Duodenal mucosa (tissue), 2 donors: Measurements from ENCODE around the gene DEFB132.
A peak's percentile ranks its signal among the peaks of the same experiment; 100 is the strongest.

Experiments
- H3K27ac ChIP-seq: one replicate; pipeline ENCODE4 v1.7.0; 2013; ENCODE audit warnings: low read depth, low read length
- H3K27me3 ChIP-seq, 2 donors: one replicate each; pipeline ENCODE4 v1.7.0; 2013; ENCODE audit warnings: low read length in 2 of 2, control low read depth in 1 of 2; ENCODE audit not compliant: insufficient read depth in 2 of 2, control insufficient read depth in 1 of 2
- H3K36me3 ChIP-seq, 2 donors: one replicate each; pipeline ENCODE4 v1.7.0; 2013; ENCODE audit warnings: low read length in 2 of 2, control low read depth in 1 of 2; ENCODE audit not compliant: insufficient read depth in 2 of 2, control insufficient read depth in 1 of 2
- H3K4me1 ChIP-seq, 2 donors: one replicate each; pipeline ENCODE4 v1.7.0; 2013; ENCODE audit warnings: low read length in 2 of 2, control low read depth in 1 of 2; ENCODE audit not compliant: insufficient read depth in 2 of 2, control insufficient read depth in 1 of 2
- H3K4me3 ChIP-seq, 2 donors: one replicate each; pipeline ENCODE4 v1.7.0; 2013; ENCODE audit warnings: low read length in 2 of 2, low read depth in 1 of 2
- H3K9ac ChIP-seq, 2 donors: one replicate each; pipeline ENCODE4 v1.7.0; 2013; ENCODE audit warnings: low read length in 2 of 2, low read depth in 1 of 2
- H3K9me3 ChIP-seq, 2 donors: one replicate each; pipeline ENCODE4 v1.7.0; 2013; ENCODE audit warnings: low read length in 2 of 2, control low read depth in 1 of 2; ENCODE audit not compliant: control insufficient read depth in 1 of 2

Gene DEFB132

DNA sequence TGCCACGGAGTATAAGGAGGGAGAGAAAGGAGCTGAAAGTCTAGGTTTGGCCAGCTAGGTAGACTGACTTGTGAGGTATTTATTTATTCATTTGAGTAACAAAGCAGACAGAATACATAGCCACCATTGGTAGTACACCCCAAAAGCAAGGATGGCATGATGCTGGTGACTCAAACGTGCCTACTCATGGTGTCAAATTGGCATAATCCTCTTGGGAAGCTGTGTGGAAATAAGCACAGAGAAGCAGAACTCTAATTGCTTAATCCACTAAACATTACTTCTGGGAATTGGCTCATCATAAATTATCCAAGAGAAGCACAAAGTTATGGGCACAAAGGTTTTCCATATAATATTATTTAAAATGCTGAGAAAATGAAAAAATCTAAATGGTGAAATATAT lies 2.5 kb downstream of the DEFB132 start:
- H3K4me3 ChIP-seq, result no peak overlapping the region
- H3K27me3 ChIP-seq, result peaks cover 0 to 3% of the 10 kb centered on the region in 2 donors
- H3K36me3 ChIP-seq, result no peaks in the 10 kb centered on the region
- H3K9ac ChIP-seq, result no peak overlapping the region
- H3K9me3 ChIP-seq, result no peaks in the 10 kb centered on the region
- H3K27ac ChIP-seq, result no peak overlapping the region
- no peaks in the 10 kb centered on the region for H3K4me1 ChIP-seq

DNA sequence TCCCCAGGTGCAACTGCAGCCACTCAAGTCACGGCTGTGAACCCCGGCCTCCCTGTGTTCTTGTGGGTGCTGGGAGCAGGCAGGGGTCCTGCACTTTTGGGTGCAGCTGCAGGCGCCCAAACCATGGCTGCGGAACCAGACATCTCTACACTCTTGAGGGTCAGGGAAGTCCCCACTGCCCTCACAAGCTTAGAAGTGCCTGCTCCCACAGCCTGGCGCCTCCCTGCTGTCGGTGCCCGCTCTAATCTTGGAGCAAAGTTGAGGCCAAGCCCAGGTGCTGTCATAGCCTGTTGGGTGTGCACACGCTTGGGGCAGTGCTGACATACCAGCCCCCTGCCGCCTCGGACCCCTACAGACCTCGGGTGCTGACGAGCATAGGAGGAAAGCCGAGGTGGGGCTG lies 6.2 kb downstream of the DEFB132 start:
- Histone ChIP-seq H3K36me3 (no peaks in the 10 kb centered on the region), H3K9me3 (no peaks in the 10 kb centered on the region), H3K27ac (no peak overlapping the region)

DNA sequence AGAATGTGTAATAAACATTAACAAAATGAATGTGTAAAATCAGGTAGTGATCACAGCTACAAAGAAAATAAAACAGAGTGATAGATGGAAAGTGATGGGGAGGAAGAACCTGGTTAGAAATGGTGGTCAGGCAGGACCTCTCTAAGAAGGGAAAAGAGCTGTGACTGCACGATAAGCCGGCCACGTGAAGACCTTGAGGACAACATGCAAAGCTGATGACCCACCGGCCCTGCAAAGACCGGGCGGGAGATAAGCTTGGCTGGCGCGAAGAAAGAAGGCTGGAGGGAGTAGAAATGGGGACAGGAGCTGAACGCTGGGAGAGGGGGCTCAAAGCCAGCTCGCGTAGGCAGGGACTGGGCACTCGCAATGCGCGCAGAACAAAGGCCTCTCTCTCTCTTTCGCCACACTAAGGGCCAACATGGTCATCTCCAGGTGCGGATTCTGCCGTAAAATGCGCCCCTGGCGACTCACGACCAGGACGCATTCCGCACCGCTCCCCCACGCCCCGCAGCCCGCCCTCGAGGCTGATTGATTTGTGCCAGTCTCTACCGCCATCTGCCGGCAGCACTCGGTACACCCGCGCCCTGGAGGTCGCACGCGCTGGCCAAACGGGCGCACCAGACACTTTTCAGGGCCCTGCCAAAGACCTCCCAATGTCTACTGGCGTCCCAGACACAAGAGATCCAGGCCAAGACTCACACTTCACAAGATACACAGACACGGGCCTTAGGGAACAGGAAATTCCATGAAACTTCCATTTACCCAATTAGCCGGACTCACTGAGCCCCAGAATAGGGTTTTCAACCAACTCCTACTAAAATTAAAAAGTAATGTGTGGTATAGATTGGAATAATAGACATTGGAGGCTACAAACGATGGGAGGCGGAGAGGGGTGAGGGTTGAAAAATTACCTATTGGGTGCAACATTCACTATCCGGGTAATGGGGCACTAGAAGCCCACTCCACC lies 9.4 kb downstream of the DEFB132 start:
- Histone ChIP-seq H3K9ac (peak overlapping the region; percentile 40 to 50), H3K27ac (no peak overlapping the region), H3K9me3 (no peaks in the 10 kb centered on the region), H3K27me3 (peaks cover 0 to 9% of the 10 kb centered on the region in 2 donors), H3K36me3 (no peaks in the 10 kb centered on the region), H3K4me1 (peaks cover 4% of the 10 kb centered on the region in 2 donors), H3K4me3 (peak overlapping the region; percentile 82 to 85)

More for the DNA sequence above, 6.2 kb downstream of the DEFB132 start:
- Histone ChIP-seq H3K4me3 (no peak overlapping the region), H3K27me3 (peaks cover 0 to 9% of the 10 kb centered on the region in 2 donors), H3K9ac (no peak overlapping the region), H3K4me1 (peaks cover 4% of the 10 kb centered on the region in 2 donors)

DNA sequence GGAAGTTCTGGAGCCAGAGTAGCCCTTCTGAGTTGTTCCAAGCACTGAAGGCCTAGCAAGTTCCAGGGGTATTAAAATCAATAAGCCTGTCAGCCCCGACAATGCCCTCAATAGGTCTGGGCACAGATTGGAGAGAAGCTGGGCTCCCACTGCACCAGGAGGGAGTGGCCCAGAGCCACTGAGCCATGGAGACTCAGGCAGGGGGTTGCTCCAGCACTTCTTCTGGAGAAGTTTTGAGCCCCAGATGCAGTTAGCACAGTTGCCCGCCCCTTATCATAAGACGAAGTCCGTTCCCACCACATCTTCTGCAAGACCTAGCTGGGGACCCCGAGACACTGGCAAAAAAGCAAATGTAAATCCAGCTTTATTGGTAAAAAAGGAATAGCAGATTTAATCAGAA lies 13.0 kb downstream of the DEFB132 start:
- H3K9me3 ChIP-seq, result no peaks in the 10 kb centered on the region
- peaks cover 4% of the 10 kb centered on the region in 2 donors for H3K4me1 ChIP-seq
- H3K4me3 ChIP-seq, result no peak overlapping the region
- no peak overlapping the region for H3K27ac ChIP-seq
- H3K36me3 ChIP-seq, result peaks cover 0 to under 1% of the 10 kb centered on the region in 2 donors
- peaks cover 0 to 6% of the 10 kb centered on the region in 2 donors for H3K27me3 ChIP-seq
- no peak overlapping the region for H3K9ac ChIP-seq

DNA sequence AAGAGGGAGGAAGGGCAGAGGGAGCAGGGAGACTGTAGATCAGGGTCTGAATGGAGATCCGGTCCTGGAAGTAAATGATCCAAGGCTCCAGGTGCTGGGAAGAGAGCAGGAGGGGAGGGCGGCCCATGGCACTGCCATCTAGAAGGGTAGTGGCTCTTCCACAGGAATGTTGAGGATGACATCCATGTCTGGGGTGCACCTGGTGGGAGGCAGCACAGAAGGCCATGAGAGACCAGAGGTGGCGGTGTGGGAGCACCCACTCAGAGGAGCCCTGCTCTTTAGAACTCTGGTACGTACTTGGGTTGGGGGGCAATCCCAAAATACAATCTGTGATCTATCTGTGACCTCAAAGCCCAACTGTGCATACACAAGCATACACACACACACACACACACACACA lies 13.5 kb downstream of the DEFB132 start:
- peaks cover 0 to 6% of the 10 kb centered on the region in 2 donors for H3K36me3 ChIP-seq

DNA sequence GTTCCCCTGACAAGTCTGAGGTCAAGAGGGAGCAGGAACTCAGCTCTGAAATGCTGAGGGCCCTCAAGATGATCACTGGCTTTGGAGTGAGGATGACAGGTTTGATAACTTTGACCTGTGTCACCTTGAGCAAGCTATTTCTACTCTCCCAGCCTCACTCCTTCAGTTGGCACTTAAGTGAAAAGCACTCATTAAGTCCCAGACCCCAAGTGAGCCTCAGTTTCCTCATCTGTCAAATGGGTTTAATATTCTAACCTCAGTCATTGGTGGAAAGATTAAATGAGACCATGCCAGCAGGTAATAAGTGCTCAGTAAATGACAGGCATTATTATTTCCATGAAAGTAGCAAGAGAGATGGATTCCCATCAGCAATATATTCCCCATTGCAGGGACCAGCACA lies 14.0 kb downstream of the DEFB132 start:
- no peak overlapping the region for H3K9ac ChIP-seq
- H3K4me1 ChIP-seq, result peaks cover 3 to 4% of the 10 kb centered on the region in 2 donors
- no peaks in the 10 kb centered on the region for H3K9me3 ChIP-seq
- H3K27me3 ChIP-seq, result no peaks in the 10 kb centered on the region
- H3K4me3 ChIP-seq, result no peak overlapping the region
- H3K36me3 ChIP-seq, result peaks cover 2 to 10% of the 10 kb centered on the region in 2 donors
- H3K27ac ChIP-seq, result no peak overlapping the region

More for the DNA sequence above, 13.5 kb downstream of the DEFB132 start:
- Histone ChIP-seq H3K27ac (no peak overlapping the region), H3K4me1 (peaks cover 4% of the 10 kb centered on the region in 2 donors), H3K9ac (no peak overlapping the region), H3K27me3 (peaks cover 0 to 3% of the 10 kb centered on the region in 2 donors), H3K4me3 (no peak overlapping the region), H3K9me3 (no peaks in the 10 kb centered on the region)

DNA sequence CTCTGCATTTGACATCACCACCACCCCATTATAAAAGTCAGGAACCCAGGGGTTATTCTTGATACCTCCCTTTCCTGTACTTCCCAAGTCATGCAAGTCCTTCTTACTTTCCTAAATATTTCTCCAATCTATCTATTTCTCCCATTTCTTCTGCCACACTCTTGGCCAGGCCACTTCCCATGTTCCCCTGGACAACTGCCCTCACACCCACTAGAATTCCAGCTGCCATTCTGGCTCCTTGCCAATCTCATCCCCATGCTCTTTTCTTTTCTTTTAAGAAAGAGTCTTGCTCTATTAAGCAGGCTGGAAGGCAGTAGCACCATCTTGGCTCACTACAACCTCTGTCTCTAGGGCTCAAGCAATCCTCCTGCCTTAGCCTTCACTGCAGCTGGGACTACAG lies 15.2 kb downstream of the DEFB132 start:
- Histone ChIP-seq H3K27ac (no peak overlapping the region), H3K4me3 (no peak overlapping the region), H3K9ac (no peak overlapping the region), H3K9me3 (no peaks in the 10 kb centered on the region), H3K36me3 (peaks cover 4 to 22% of the 10 kb centered on the region in 2 donors), H3K4me1 (no peaks in the 10 kb centered on the region), H3K27me3 (no peaks in the 10 kb centered on the region)

DNA sequence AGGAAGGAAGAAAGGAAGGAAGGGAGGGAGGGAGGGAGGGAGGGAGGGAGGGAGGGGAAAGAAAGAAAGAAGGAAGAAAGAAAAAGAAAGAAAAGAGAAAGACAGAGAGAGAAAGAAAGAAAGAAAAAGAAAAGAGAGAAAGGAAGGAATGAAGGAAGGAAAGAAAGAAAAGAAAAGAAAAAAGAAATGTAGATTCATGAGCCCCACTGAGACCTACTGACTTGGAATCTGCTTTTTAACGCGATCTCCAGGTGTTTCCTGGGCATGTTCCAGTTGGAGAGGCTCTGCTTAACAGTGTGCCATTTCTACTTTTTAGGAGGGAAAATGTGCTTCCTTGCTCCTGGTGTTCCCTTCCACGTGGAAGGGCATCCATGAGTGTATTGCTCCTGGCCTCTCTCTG lies 16.4 kb downstream of the DEFB132 start:
- Histone ChIP-seq H3K4me1 (no peaks in the 10 kb centered on the region), H3K9me3 (no peaks in the 10 kb centered on the region), H3K4me3 (no peak overlapping the region), H3K36me3 (peaks cover 8 to 30% of the 10 kb centered on the region in 2 donors), H3K9ac (no peak overlapping the region), H3K27me3 (no peaks in the 10 kb centered on the region), H3K27ac (no peak overlapping the region)

DNA sequence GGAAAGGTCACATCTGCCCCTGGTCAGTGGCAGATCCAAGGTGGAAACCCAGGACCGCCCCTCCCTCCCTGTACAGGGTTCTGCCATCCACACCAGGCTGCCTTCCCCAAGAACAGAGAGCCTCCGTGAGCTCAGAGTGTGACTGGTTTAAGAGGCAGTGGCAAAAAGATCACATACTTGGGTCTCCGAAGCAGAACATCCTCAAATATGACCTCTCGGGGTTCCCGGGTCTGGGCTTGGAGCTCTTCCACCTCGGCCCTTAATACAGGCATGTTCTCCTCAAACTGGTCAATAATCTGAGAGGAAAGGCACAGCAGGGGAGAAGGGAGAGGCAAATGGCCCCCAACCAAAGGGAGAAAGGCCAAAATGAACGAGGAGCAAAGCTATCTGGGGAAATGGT lies 18.3 kb downstream of the DEFB132 start:
- Histone ChIP-seq H3K27me3 (no peaks in the 10 kb centered on the region), H3K36me3 (peaks cover 8 to 30% of the 10 kb centered on the region in 2 donors), H3K4me3 (no peak overlapping the region), H3K27ac (no peak overlapping the region), H3K9ac (no peak overlapping the region), H3K9me3 (no peaks in the 10 kb centered on the region), H3K4me1 (no peaks in the 10 kb centered on the region)

DNA sequence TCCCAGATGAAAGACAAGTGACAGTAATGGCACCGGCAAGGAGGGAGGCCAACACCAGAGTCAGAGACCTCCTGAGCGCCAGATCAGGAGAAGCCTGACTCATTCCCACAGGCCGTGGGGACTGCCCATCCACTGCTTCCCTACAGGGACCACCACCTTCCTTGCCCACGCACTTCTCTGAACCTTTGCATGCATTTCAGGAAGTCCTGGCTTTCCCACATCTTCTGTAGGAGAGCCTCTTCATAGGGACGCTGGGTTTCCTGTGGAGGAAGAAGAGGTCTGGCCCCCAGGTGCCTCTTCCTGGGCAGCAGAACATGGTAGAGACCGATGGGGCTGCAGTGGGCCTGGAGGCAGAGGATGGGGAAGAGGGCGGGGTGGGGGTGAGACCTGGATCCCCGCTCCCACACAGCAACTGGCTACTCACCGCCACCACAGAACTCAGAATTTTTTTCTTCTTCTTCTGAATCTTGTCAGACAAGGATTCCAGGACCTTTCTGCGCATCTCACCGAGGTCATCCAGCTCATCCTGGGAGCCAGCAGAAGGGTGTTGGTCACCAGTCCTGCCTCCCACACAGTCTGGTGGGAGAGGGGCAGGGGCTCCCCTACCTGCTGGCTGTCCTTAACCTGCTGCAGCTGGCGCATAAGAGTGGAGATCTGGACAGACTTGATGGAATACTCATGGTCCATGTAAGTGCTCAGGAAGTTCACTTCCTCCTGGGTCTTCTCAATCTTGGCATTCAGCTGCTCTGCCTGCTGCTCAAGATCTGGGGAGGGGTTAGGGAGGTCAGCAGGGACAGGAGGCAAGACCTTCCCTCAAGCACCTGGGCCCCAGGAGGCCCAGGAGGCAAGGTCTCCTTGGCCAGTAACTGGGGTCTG lies 19.3 kb downstream of the DEFB132 start:
- Histone ChIP-seq H3K36me3 (peaks cover 8 to 32% of the 10 kb centered on the region in 2 donors), H3K27me3 (no peaks in the 10 kb centered on the region), H3K27ac (no peak overlapping the region), H3K4me1 (no peaks in the 10 kb centered on the region), H3K4me3 (no peak overlapping the region), H3K9me3 (no peaks in the 10 kb centered on the region), H3K9ac (no peak overlapping the region)
